Mesothelial cell of epicardium (in vitro differentiated cells): Measurements from ENCODE around the gene PRDM16. TPM values are rescaled to one million over a fixed set of nuclear protein-coding genes. Genes with fewer than 3 reads are reported as not detected.

Source experiments
- DNase-seq, 2 experiments: peaks; one replicate each; pipeline ENCODE4 v3.0.0; 2021; ENCODE audit warnings: low spot score in 2 of 2; ENCODE audit not compliant: unreplicated experiment in 2 of 2
- H3K27ac Mint-ChIP-seq: 2 replicates; pipeline ENCODE4 v1.8.0; 2021; ENCODE audit warnings: mixed read lengths
- H3K27me3 Mint-ChIP-seq: 2 replicates; pipeline ENCODE4 v1.8.0; 2021; ENCODE audit warnings: low read depth, mixed read lengths
- H3K36me3 Mint-ChIP-seq: 2 replicates; pipeline ENCODE4 v1.8.0; 2021; ENCODE audit warnings: mixed read lengths
- H3K4me1 Mint-ChIP-seq: 2 replicates; pipeline ENCODE4 v1.8.0; 2021; ENCODE audit warnings: mixed read lengths
- H3K4me3 Mint-ChIP-seq: 2 replicates; pipeline ENCODE4 v1.8.0; 2021; ENCODE audit warnings: mild to moderate bottlenecking, moderate library complexity, mixed read lengths
- H3K9me3 Mint-ChIP-seq: 2 replicates; pipeline ENCODE4 v1.8.0; 2021; ENCODE audit warnings: mixed read lengths
- total RNA-seq: library from RNA; stranded (reverse); gene quantifications from 3 replicates; pipeline ENCODE4 v1.2.1, GENCODE V29; 2021
- TF ChIP-seq, protein P1 (sequence below): fragments of 200-600 bp; sonication (generic); IDR thresholded peaks from one replicate; pipeline ENCODE4 v1.5.0; 2021; ENCODE audit warnings: antibody characterized with exemption; ENCODE audit not compliant: unreplicated experiment

PRDM16 gene
- total RNA-seq, 1 donor from 2014 or later: 1.4 TPM

DNA sequence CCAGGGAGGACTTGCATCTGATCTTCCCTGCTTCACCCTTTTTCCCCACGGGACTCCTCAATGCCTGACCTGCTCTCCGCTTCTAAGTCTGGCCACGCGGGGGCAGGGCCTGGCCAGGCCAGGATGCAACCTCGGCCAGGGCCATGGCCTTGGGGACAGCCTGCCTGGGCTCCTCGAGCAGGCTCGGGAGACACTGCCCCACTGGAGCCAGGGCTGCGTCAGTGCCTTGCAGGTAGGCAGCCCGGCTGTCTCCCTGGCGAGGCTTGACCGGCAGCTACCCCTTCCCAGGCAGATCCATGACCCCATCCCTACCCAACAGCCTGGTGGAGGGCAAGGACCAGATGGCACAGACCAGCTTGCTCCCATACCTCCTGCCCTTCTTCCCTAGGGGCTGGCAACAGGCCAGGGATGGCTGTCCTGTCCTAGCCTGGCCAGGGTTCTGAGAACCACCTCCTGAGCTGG, 2.7 kb upstream of the PRDM16 start:
- Mint-ChIP-seq H3K9me3 (no peaks in the 10 kb centered on the region), H3K4me3 (no peak overlapping the region), H3K36me3 (no peaks in the 10 kb centered on the region), H3K27me3 (peaks cover 80% of the 10 kb centered on the region), H3K27ac (no peak overlapping the region), H3K4me1 (peaks cover 6% of the 10 kb centered on the region)
- TF ChIP-seq, protein P1, sequence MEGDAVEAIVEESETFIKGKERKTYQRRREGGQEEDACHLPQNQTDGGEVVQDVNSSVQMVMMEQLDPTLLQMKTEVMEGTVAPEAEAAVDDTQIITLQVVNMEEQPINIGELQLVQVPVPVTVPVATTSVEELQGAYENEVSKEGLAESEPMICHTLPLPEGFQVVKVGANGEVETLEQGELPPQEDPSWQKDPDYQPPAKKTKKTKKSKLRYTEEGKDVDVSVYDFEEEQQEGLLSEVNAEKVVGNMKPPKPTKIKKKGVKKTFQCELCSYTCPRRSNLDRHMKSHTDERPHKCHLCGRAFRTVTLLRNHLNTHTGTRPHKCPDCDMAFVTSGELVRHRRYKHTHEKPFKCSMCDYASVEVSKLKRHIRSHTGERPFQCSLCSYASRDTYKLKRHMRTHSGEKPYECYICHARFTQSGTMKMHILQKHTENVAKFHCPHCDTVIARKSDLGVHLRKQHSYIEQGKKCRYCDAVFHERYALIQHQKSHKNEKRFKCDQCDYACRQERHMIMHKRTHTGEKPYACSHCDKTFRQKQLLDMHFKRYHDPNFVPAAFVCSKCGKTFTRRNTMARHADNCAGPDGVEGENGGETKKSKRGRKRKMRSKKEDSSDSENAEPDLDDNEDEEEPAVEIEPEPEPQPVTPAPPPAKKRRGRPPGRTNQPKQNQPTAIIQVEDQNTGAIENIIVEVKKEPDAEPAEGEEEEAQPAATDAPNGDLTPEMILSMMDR: no peak
- DNase-seq: peak in 1 of 2 experiments; percentile 37

DNA sequence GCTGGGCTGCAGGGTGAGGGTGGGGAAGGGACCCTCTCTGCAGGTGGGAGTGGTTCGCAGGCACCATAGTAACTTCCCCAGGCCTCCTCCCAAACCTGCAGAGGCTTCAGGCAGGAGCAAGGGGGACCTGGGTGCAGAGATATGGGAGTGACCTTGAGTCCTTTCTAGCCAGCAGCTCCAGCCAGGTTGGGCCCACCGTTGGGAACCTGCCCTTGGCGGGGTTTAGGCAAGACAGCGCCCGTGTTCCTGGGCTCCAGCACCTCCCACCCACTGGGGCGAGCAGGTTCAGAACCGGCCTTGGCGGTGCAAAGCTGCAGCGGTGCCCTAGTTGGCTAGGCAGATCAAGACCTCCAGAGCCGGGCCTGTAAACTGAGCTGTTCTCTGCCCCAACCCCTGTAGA, 2.2 kb upstream of the PRDM16 start:
- peaks cover 6% of the 10 kb centered on the region for H3K4me1 Mint-ChIP-seq
- DNase-seq: peak in 1 of 2 experiments; percentile 33
- no peaks in the 10 kb centered on the region for H3K36me3 Mint-ChIP-seq
- H3K9me3 Mint-ChIP-seq: no peaks in the 10 kb centered on the region
- peaks cover 80% of the 10 kb centered on the region for H3K27me3 Mint-ChIP-seq
- H3K27ac Mint-ChIP-seq: no peak overlapping the region
- TF ChIP-seq, protein P1: no peak
- H3K4me3 Mint-ChIP-seq: no peak overlapping the region

DNA sequence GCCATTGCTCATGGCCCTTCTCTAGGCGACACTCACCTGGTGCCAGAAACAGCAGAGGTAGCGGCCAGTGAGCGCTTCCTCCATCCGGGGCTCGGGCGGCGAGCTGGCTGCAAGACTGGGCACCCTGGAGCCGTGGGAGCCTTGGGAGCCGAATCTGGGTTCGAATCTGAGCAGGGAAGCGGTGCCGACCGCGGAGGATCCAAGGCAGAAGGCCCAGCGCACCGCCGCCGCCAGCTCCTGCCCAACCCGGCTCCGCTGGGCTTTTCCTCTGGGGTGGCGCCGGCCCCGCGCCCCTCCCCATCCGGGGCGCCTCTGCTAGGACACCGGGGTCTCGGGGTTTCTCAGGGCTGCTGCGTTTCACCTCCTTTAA, 1.7 kb upstream of the PRDM16 start:
- peaks cover 80% of the 10 kb centered on the region for H3K27me3 Mint-ChIP-seq
- peak in 1 of 2 experiments; percentile 37 for DNase-seq

DNA sequence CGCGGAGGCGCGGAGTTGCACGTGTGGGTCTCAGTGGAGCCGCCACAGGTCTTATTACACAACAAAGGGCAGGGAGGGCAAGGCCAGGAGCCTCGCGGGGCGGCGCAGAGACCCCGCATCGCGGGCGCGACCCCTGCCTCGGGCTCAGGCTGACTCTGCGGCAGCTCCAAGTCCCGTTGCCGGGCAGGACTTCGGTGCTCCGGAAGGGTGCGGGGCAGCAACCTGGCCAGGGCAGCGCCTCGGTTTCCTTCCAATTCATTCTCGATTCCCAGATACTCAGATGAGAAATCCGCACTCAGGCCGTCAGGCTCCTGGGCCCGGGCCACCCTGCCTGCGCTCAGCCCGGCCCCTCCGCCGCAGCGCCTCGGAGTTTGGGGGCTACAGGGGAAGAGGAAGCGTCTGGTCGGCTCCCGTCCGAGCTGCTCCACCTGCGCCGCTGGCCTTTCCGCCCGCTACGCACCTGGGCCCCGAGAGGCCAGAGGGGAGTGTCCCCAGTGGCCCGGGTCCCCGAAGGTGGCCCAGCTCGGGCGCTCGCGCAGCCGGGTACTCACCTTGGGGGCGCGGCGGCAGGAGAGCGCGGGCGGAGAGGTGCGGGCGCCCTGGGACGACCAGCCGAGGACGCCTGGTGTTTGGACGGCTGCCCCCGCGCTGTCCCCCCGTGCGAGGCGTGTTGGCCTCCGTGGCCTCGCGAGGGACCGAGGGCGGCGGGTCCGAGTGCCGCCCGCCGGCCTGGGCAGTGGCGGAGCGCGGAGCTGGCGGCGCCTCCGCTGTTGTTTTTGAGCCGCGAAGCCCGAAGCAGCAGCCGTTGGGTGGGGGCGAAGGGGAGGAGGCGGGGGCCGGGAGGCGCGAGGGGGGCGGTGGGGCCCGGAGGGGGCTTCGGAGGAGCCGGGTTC, 1.1 kb upstream of the PRDM16 start:
- DNase-seq: peak; percentile 16 to 43
- no peaks in the 10 kb centered on the region for H3K9me3 Mint-ChIP-seq
- peaks cover 6% of the 10 kb centered on the region for H3K4me1 Mint-ChIP-seq
- peaks cover 80% of the 10 kb centered on the region for H3K27me3 Mint-ChIP-seq
- H3K4me3 Mint-ChIP-seq: peak overlapping the region; percentile 42
- TF ChIP-seq, protein P1: no peak
- no peak overlapping the region for H3K27ac Mint-ChIP-seq
- no peaks in the 10 kb centered on the region for H3K36me3 Mint-ChIP-seq

More for the DNA sequence above, 1.7 kb upstream of the PRDM16 start:
- TF ChIP-seq, protein P1: no peak
- Mint-ChIP-seq H3K4me3 (no peak overlapping the region), H3K36me3 (no peaks in the 10 kb centered on the region), H3K27ac (no peak overlapping the region), H3K4me1 (peaks cover 6% of the 10 kb centered on the region), H3K9me3 (no peaks in the 10 kb centered on the region)

DNA sequence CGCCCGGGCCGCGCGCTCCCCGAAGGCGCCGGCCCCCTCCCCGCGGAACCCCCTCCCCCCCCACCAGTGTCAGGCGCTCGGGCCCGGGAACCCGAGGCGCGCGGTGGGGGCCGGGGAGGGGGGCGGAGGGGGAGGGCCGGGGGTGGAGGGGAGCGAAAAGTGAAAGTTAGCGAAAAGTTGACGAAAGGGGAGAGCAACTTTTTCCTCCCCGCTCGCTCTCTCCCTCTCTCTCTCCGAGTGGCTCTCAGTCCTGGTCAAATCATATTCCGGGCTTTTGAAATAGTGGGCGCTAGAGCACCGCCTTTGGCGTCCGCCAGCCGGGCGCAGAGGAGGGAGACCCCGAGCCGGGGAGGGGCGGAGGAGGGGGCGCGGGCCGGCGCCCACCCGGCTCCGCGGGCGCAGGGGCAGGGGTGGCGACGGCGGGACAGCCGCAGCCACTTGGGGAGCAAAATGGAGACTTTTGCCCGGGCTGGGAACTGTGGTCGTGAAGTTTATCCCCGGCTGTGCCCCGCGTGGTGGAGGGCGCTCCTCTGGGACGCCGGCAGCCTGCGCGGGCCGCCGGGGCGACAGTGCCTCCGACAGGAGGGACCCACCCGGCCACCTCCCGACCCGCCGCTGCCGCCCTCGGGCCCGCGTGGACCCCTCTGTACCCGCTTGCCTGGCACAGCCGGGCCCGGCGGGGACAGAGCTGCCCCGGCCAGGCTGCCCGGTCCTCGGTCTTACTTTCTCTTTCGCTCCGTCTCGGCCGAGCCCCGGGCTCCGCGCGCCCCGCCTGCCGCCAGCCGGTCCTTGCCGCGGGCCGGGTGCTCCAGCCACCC, 697 bp downstream of the PRDM16 start:
- DNase-seq: peak; percentile 29 to 63
- peaks cover 6% of the 10 kb centered on the region for H3K4me1 Mint-ChIP-seq
- no peaks in the 10 kb centered on the region for H3K36me3 Mint-ChIP-seq
- peak overlapping the region; percentile 62 for H3K4me3 Mint-ChIP-seq
- H3K9me3 Mint-ChIP-seq: no peaks in the 10 kb centered on the region
- peaks cover 77% of the 10 kb centered on the region for H3K27me3 Mint-ChIP-seq
- H3K27ac Mint-ChIP-seq: no peak overlapping the region
- TF ChIP-seq, protein P1: peak; percentile 40
